MM.1S (cell line): ENCODE results near the gene IL22.

ENCODE experiments used
- CTCF ChIP-seq: fragments of 300-600 bp; sonication (generic); IDR thresholded peaks from 2 replicates; pipeline ENCODE4 v1.5.1; 2016; ENCODE audit warnings: antibody characterized with exemption, low read length, mixed read lengths
- EZH2 ChIP-seq: fragments of 300-600 bp; sonication (generic); optimal IDR thresholded peaks from 2 replicates; pipeline ENCODE3; 2017; ENCODE audit warnings: low read depth, mild to moderate bottlenecking, antibody characterized with exemption, low read length, mixed read lengths

GRCh38 chr12:68231229-68231628 is 22.2 kb downstream of the IL22 start:
- no peak for TF ChIP-seq CTCF
- TF ChIP-seq EZH2 = no peak
